PC-9 (cell line): Measurements from ENCODE around the gene MOB3B. TPM values are rescaled to one million over a fixed set of nuclear protein-coding genes. Genes with fewer than 3 reads are reported as not detected.

Experiments
- BruUV-seq: library from RNA; stranded (reverse); fragments of 400-500 nt; replicated peaks from 2 replicates; lab custom pipeline; 2021; lab: Mats Ljungman, UMichigan
- CTCF ChIA-PET: fragments of 300-600 bp; sonication (Branson Sonifier 250); formaldehyde crosslinking; loops from one replicate; lab custom pipeline; 2022; ENCODE audit warnings: antibody characterized with exemption; lab: Charles Lee
- POLR2A ChIA-PET: fragments of 300-600 bp; sonication (Branson Sonifier 250); formaldehyde crosslinking; loops from one replicate; lab custom pipeline; 2022; ENCODE audit warnings: antibody characterized with exemption; ENCODE audit not compliant: unreplicated experiment; lab: Charles Lee
- DNase-seq, 2 experiments: peaks; one replicate each; pipeline versions ENCODE4 v3.0.0 to v3.0.0-alpha.2; 2015 to 2022; ENCODE audit warnings: mixed read lengths in 1 of 2
- H2AFZ ChIP-seq: fragments of 200-600 bp; sonication (generic); 2 replicates; pipeline ENCODE4 v1.8.1; 2017; ENCODE audit warnings: antibody characterized with exemption
- H3F3A ChIP-seq: fragments of 200-600 bp; sonication (generic); 2 replicates; pipeline ENCODE4 v1.8.1; 2017; ENCODE audit warnings: antibody characterized with exemption, mild to moderate bottlenecking, low read depth; ENCODE audit not compliant: insufficient read depth
- H3K27ac ChIP-seq: fragments of 200-600 bp; sonication (generic); 2 replicates; pipeline ENCODE4 v1.6.1; 2016; ENCODE audit warnings: mixed run types
- H3K27me3 ChIP-seq: fragments of 200-600 bp; sonication (generic); 2 replicates; pipeline ENCODE4 v1.6.1; 2016; ENCODE audit warnings: low read depth, mixed run types; ENCODE audit not compliant: insufficient read depth
- H3K36me3 ChIP-seq: fragments of 200-600 bp; sonication (generic); 2 replicates; pipeline ENCODE4 v1.6.1; 2016; ENCODE audit warnings: low read depth, mixed run types
- H3K4me1 ChIP-seq: fragments of 200-600 bp; sonication (generic); replicated peaks from 2 replicates; pipeline ENCODE4 v1.6.1; 2016; ENCODE audit warnings: mixed run types; ENCODE audit not compliant: insufficient read depth
- H3K4me2 ChIP-seq: fragments of 200-600 bp; sonication (generic); 2 replicates; pipeline ENCODE4 v1.6.1; 2017; ENCODE audit warnings: mixed run types
- H3K4me3 ChIP-seq: fragments of 200-600 bp; sonication (generic); 2 replicates; pipeline ENCODE4 v1.6.1; 2016; ENCODE audit warnings: mixed run types
- H3K79me2 ChIP-seq: fragments of 200-600 bp; sonication (generic); 2 replicates; pipeline ENCODE4 v1.6.1; 2017; ENCODE audit warnings: low read depth, mixed run types
- H3K9me2 ChIP-seq: fragments of 200-600 bp; sonication (generic); 2 replicates; pipeline ENCODE4 v1.8.1; 2017; ENCODE audit warnings: mild to moderate bottlenecking; ENCODE audit not compliant: insufficient read depth
- H3K9me3 ChIP-seq: fragments of 200-600 bp; sonication (generic); 2 replicates; pipeline ENCODE4 v1.8.1; 2016; ENCODE audit warnings: low read depth; ENCODE audit not compliant: insufficient read depth
- H4K20me1 ChIP-seq: fragments of 200-600 bp; sonication (generic); 2 replicates; pipeline ENCODE4 v1.8.1; 2017; ENCODE audit not compliant: insufficient read depth
- EZH2 ChIP-seq: fragments of 200-600 bp; sonication (generic); IDR thresholded peaks from 2 replicates; pipeline ENCODE4 v1.8.0; 2017; ENCODE audit warnings: antibody characterized with exemption, low read depth
- intact Hi-C: fragments of 100-400 bp; cut with micrococcal nuclease; formaldehyde crosslinking; loops from one replicate; pipeline ENCODE4 v1.10.0; 2022; ENCODE audit not compliant: unreplicated experiment
- total RNA-seq: library from RNA; stranded (reverse); gene quantifications from 2 replicates; pipeline ENCODE4 v1.2.3, GENCODE V29; 2021
- TF ChIP-seq, protein P1 (sequence below): fragments of 200-600 bp; sonication (generic); conservative IDR thresholded peaks from 2 replicates; pipeline ENCODE4 v1.6.1; 2017; ENCODE audit warnings: mixed run types, antibody characterized with exemption, mild to moderate bottlenecking, moderate library complexity

MOB3B gene
- total RNA-seq, 1 experiment from 2014 or later, result 4.4 TPM

DNA sequence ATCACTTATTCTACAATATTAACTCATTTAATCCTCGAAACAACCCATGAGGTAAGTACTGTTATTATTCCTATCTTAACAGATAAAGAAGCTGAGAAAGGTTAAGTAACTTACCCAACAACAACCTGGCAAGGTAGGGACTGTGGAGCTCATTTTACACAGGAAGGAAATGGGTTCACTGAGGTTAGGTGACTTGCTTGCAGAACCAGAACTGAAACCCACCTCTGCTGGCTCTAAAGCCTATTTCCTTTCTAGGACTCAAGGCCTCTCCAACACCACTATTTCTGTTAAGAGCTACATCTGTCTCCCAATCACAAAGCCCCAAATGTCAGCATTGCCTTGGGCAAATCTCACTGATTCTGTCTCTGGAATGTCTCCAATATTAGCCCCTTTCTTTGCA lies 44.5 kb downstream of the MOB3B start:
- POLR2A ChIA-PET, result no interaction called here
- no peaks in the 10 kb centered on the region for H3K79me2 ChIP-seq
- H3K4me2 ChIP-seq, result no peak overlapping the region
- no peaks in the 10 kb centered on the region for H4K20me1 ChIP-seq
- TF ChIP-seq, protein P1, sequence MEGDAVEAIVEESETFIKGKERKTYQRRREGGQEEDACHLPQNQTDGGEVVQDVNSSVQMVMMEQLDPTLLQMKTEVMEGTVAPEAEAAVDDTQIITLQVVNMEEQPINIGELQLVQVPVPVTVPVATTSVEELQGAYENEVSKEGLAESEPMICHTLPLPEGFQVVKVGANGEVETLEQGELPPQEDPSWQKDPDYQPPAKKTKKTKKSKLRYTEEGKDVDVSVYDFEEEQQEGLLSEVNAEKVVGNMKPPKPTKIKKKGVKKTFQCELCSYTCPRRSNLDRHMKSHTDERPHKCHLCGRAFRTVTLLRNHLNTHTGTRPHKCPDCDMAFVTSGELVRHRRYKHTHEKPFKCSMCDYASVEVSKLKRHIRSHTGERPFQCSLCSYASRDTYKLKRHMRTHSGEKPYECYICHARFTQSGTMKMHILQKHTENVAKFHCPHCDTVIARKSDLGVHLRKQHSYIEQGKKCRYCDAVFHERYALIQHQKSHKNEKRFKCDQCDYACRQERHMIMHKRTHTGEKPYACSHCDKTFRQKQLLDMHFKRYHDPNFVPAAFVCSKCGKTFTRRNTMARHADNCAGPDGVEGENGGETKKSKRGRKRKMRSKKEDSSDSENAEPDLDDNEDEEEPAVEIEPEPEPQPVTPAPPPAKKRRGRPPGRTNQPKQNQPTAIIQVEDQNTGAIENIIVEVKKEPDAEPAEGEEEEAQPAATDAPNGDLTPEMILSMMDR, result no peak
- no peak for TF ChIP-seq EZH2
- H3K27me3 ChIP-seq, result no peaks in the 10 kb centered on the region
- no peaks in the 10 kb centered on the region for H3K36me3 ChIP-seq
- CTCF ChIA-PET, result no interaction called here
- no peaks in the 10 kb centered on the region for H3K9me3 ChIP-seq
- no peak for DNase-seq
- H3K4me3 ChIP-seq, result no peak overlapping the region
- H3K27ac ChIP-seq, result no peak overlapping the region
- H3K9me2 ChIP-seq, result no peaks in the 10 kb centered on the region
- BruUV-seq, result no TSS peak
- intact Hi-C loops, result no loop called here
- H2AFZ ChIP-seq, result no peak overlapping the region
- H3K4me1 ChIP-seq, result no peaks in the 10 kb centered on the region
- H3F3A ChIP-seq, result no peaks in the 10 kb centered on the region

DNA sequence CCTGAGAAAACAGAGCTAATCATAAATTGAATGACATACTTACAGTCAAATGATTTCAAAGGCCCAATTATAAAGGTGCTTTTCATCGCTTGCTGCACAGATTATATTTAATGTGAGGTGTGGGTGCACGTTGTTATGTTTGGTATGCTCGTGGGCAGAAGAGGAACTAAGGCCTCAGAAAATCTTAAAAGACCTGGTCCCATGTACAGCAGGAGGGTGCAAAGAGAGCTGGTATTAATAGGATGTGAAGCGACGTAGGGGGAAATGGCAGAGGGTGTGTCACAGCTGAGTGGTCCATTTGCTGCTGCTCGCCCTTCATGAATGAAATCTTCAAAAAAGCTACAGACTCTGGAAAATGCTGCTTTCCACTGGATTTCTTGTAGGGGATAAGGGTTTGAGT lies 46.0 kb downstream of the MOB3B start:
- no peaks in the 10 kb centered on the region for H3F3A ChIP-seq
- intact Hi-C loops, result no loop called here
- H3K27ac ChIP-seq, result no peak overlapping the region
- no peak for DNase-seq
- no peaks in the 10 kb centered on the region for H3K9me2 ChIP-seq
- H2AFZ ChIP-seq, result no peak overlapping the region
- no TSS peak for BruUV-seq
- H3K4me2 ChIP-seq, result no peak overlapping the region
- H3K79me2 ChIP-seq, result no peaks in the 10 kb centered on the region
- TF ChIP-seq, protein P1, result no peak
- no peak for TF ChIP-seq EZH2
- no peaks in the 10 kb centered on the region for H3K4me1 ChIP-seq
- no peaks in the 10 kb centered on the region for H3K9me3 ChIP-seq
- no peak overlapping the region for H3K4me3 ChIP-seq
- no peaks in the 10 kb centered on the region for H3K36me3 ChIP-seq
- H3K27me3 ChIP-seq, result no peaks in the 10 kb centered on the region
- no peaks in the 10 kb centered on the region for H4K20me1 ChIP-seq
- ChIA-PET CTCF (no interaction called here), POLR2A (interaction anchor here (0.7 kb wide), 1 partner anchor 35 kb away, joined by 5 read pairs; no protein-coding TSS in a partner anchor)

DNA sequence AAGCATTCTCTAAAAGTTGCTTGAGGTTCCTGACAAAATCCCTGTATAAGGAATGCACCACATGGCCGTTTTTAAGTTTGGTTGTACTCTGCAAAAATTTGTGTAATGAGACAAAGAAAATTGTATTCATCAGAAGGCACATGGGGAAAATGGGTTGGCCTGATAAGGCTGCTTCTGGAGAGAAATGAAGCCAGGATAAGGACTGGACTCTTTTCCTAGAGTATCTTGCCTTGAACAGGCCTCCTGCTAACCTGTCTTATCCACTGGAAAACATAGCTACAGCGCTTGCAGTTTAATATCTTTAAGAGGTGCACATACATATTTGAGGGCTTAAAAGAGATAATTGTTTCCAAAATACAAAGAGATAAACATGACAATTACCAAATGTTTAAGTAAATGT lies 46.9 kb downstream of the MOB3B start:
- Histone ChIP-seq H3K27ac (no peak overlapping the region), H3K4me1 (no peaks in the 10 kb centered on the region), H3F3A (no peaks in the 10 kb centered on the region), H3K4me3 (no peak overlapping the region), H3K79me2 (no peaks in the 10 kb centered on the region), H3K27me3 (no peaks in the 10 kb centered on the region), H2AFZ (no peak overlapping the region), H3K9me2 (no peaks in the 10 kb centered on the region), H3K9me3 (no peaks in the 10 kb centered on the region), H3K36me3 (no peaks in the 10 kb centered on the region), H4K20me1 (no peaks in the 10 kb centered on the region), H3K4me2 (no peak overlapping the region)
- intact Hi-C loops, result no loop called here
- no TSS peak for BruUV-seq
- ChIA-PET POLR2A (interaction anchor here (0.7 kb wide), 1 partner anchor 34 kb away, joined by 5 read pairs; no protein-coding TSS in a partner anchor), CTCF (no interaction called here)
- DNase-seq, result no peak
- TF ChIP-seq EZH2, result no peak
- TF ChIP-seq, protein P1, result no peak
